Stimulated activated CD8-positive, alpha-beta memory T cell treated with anti-CD3 and anti-CD28 coated beads, Interleukin-4, amount 100 ng/mL, for 4 hours (primary cell): ENCODE results near the gene ZNF879.

Source experiments
- DNase-seq, 2 donors: peaks; one replicate each; pipeline ENCODE4 v3.0.0-alpha.2; 2020; ENCODE audit warnings: low read depth in 2 of 2, low spot score in 1 of 2

The ZNF879 gene

GRCh38 chr5:179006564-179006963 is 17.0 kb upstream of the ZNF879 start:
- no peak for DNase-seq

- no peak for DNase-seq
These were observed 14.9 kb upstream of the ZNF879 start for GRCh38 chr5:179008667-179009066.

GRCh38 chr5:179033004-179033580 is 9.5 kb downstream of the ZNF879 start:
- DNase-seq = no peak

GRCh38 chr5:179044765-179045164 is 21.2 kb downstream of the ZNF879 start:
- no peak for DNase-seq

DNA sequence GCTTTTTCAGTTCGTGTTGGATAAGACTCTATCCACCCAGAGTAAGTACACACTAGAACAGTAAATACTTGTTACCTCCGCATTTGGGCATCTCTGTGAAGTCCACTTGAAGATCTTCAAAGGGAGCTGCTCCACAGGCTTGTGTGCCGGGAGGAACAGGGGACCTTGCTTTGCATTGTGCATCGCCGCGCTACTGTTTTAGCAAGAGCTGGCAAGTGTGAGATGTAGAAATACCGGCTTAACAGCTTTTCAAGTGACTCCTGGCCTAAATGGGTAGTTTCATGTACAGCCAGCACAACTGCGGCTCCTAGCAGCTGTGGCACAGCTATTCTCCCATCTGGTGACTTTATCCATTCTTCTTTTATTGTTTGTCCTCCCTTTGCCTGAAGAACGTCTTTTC is 28.2 kb downstream of the ZNF879 start:
- DNase-seq = no peak

- no peak for DNase-seq
These were observed 30.6 kb downstream of the ZNF879 start for GRCh38 chr5:179054036-179054785.

- no peak for DNase-seq
These were observed 31.3 kb downstream of the ZNF879 start for GRCh38 chr5:179054876-179055275.

DNA sequence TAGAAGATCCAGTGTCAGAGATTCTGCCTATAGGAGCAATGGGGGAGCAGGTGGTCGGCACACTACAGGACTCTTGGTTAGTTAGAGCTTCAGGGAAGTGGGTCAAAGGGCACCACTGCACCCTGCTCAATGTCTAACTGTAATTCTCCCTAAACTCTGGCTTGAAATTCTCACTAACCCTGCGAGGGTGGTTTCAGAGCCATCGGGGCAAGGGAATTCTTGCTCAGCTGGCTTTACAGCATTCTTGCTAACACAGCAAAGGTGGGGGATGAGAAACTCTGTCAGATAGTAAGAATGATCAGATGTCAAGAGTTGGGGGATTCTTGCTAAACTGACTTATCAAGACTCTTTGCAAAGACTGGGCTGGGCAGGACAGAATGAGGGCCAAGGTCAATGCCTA is 31.8 kb downstream of the ZNF879 start:
- no peak for DNase-seq

DNA sequence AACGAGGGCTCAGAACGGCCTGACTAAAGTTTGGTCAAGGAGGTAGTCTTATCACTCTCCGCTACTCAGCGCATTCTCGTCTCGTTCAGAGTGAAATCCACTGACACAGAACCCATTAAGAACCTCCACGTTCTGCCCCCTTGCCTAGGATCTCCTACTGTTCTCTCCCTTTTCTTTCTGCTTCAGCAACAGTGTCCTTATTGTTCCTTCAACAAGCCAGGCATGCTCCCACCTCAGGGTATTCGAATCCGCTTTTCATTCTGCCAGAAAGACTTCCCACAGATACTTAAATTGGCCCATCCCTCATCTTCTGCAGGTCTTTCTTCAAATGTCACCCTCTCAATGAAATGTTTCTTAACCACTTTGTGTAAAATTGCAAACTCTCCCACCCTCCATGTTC is 32.2 kb downstream of the ZNF879 start:
- DNase-seq = no peak

GRCh38 chr5:179060116-179061008 is 36.8 kb downstream of the ZNF879 start, which contains the start of gene ZNF354C:
TSS of gene ZNF354C (plus strand) at chr5:179060373. CDS start at chr5:179062069, 1,696 bp downstream.
- peak; percentile 72 to 77 for DNase-seq

GRCh38 chr5:179061025-179061424 is 37.4 kb downstream of the ZNF879 start:
- DNase-seq = no peak

- DNase-seq = no peak
These were observed 42.1 kb downstream of the ZNF879 start for GRCh38 chr5:179065703-179066102.

DNA sequence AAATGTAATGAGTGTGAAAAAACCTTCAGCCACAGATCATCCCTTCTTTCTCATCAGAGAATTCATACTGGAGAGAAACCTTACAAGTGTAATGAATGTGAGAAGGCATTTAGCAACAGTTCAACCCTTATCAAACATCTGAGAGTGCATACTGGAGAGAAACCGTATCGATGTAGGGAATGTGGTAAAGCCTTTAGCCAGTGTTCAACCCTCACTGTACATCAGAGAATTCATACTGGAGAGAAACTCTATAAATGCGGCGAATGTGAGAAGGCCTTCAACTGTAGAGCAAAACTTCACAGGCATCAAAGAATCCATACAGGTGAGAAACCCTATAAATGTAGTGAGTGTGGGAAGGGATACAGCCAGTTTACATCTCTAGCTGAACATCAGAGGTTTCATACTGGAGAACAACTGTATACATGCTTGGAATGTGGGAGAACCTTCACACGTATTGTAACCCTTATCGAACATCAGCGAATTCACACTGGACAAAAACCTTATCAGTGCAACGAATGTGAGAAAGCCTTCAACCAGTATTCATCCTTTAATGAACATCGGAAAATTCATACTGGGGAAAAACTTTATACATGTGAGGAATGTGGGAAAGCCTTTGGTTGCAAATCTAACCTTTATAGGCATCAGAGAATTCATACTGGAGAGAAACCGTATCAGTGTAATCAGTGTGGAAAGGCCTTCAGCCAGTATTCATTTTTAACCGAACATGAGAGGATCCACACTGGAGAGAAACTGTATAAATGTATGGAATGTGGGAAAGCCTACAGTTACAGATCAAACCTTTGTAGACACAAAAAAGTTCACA is 55.8 kb downstream of the ZNF879 start:
- no peak for DNase-seq

GRCh38 chr5:179080724-179081123 is 57.1 kb downstream of the ZNF879 start:
- no peak for DNase-seq
